ENCODE measurements around the gene KRT7.

KRT7 gene

DNA sequence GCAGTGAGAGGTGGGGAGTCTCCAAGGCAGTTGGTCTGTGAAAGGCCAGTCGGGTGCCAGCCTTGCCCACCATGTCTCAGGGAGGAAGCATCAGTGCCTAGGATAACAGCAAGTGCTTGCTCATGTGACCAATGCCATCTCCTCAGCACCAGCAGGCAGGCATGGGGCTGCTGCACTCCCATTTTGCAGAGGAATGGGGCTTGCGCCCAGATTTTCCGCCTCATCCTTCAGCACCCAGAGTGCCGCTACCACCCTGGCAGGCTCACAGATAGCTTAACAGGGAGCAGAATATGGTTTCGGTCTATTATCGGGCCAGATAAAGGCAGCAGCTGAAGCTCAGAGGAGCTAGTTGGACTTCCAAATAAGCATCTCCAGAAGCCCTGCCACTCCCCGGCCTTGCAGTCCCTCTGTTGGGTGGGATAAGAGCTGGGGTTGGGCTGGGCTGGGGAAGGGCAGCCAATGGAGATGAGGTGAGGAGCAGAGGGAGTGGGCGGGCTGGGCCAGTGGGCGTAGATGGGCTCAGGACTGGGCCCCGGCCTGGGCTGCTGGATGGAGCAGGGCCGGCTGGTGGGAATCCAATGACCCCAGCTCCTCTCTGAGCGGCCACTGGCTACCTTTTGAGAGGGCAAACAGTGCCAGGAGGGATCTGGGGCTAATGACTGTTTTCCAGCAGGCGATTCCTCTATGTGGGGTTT is 32.8 kb upstream of the KRT7 start:
- DNase-seq: no peak

GRCh38 chr12:52200781-52201450 is 32.1 kb upstream of the KRT7 start:
- DNase-seq: no peak

- no peak for DNase-seq
Measured at GRCh38 chr12:52201451-52201839, 31.6 kb upstream of the KRT7 start.

DNA sequence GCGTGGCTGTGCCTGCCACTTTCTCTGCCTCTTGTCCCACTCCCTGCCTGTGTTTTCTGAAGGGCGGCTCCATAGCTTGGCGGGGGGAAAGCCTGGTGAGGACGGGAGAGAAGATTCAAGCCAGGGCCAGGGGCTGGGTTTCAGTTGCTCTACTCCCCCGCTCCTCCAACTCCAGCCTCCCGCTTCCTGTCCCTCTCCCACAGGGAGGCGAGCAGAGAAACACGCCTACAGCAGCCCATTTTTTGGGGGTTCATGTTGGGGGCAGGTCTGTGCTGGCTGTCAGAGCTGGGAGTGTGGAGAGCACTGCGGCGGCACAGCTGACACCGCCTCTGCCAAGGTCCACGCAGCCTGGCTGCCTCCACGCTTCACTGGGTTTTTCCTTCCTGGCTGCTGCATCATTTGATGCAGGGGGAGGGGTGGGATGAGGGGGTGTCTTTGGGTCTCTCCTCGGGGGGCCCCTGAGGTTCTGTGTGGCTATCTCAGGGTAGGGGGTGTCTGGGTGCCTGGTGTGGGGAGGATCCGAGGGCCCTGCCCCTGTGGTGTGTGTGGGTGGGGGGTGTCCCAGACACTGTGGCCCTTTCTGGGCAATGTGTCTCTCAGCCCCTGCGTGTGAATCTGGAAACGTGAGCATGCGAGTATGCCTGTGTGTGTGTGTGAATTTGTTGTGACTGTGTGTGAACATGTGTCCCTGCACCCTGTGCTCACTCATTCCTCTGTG is 30.5 kb upstream of the KRT7 start:
- no peak for DNase-seq

DNA sequence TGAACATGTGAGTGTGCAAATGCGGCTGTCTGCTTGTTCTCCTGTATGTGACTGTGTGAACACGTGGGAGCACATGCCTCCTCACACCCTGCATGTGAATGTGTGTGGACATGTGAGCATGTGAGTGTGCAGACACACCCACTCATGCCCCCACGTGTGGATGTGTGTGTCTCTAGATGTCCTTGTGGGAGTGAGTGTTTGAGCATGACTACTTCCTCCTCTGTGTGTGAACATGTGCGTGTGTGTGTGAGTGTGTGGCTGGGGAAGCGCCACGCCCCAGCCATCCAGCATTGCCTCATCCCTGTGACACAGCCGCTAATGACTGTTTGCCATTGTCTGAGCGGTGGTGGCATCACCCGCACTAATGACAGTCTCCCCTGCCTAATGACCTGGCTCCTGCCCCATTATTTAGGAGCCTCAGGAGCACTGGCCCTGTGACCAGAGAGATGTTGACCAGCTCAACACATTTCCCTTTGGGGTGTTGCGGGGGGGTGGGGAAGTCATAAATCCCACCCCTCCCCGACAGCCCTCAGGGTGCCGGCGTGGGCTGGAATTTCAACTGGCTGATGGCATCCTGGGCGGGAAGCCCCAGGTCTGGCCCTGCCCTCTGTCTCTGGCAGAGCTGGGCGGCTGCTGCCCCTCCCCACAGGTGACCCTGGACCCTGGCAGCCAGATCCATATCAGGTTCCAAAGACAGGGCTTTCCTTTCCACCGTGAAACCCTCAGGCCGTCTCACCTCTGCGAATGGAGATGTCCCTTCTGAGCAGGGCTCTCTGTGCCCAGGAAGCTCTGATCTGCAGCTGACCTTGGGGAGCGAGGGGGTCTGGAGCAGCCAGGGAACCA is 29.7 kb upstream of the KRT7 start:
- DNase-seq: peak; percentile 40

- no peak for DNase-seq
Measured at GRCh38 chr12:52204095-52204930, 28.7 kb upstream of the KRT7 start.

GRCh38 chr12:52204931-52205505 is 28.0 kb upstream of the KRT7 start:
- DNase-seq: no peak

DNA sequence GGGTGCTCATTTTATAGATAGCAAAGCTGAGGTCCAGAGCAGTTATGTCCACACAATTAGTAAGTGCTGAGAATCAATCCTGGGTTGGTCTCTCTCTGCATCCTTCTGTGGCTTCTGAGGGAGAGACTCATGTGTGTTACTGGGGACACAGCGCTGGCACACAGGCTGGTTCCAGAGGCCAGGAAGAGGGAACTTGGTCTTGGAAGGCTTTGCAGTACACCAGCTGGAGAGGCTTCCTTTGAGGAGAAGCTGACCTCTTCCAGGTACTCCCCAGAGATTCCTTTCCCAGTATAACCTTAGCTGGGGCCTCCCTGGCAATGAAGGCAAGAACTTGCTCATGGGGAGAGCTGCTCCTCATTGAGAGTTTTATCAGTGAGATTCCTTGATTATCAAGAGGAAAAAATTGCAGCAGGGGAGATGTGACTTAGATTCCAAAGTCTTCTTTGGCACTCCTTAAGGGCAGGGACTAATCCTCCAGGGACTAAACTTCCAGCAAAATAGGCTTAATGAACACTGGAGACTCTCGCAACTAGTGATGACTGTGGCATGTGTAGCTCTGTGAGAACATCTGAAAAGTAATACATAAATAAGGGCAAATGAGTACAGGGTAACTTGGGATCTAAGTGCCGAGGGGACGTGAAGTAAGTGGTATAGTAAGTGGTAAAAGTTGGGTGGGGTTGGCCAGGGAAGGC is 27.3 kb upstream of the KRT7 start:
- no peak for DNase-seq

DNA sequence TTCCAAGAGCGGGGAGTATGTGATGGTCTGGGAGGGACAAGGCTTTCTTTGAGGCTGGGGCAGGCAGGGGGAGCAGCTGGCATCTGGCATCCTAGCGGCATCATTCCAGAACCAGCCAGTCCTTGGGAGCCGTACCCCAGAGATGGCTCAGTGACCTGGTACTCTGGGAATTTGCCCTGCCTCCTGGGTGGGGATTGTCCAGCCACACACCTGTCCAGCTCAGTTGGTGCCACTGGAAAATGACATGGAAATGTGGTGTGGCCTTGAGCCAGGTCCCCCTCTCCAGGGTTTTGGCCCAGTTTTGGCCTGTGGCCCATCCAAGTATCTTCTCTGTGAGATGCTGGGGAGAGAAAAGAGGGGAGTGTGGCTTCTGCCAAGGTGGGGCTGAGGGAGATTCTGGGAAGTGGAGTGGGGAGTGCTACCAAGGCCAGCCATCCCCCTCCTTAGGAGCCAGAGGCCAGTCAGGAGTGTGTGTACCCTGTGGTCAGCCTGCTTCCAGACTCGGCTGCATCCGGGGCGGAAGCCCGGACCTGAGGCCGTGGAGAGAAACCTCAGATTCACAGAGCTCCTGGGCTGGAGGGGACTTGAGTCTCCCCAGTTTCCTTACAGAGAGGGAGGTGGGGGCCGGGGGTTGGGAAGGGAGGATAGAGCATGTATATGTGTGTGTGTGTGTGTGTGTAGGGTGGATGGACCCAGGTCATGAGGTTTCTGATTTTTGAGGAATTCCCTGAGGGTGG is 26.6 kb upstream of the KRT7 start:
- no peak for DNase-seq

- DNase-seq: no peak
Measured at GRCh38 chr12:52207106-52207505, 25.9 kb upstream of the KRT7 start.

- no peak for DNase-seq
Measured at GRCh38 chr12:52207895-52208294, 25.1 kb upstream of the KRT7 start.

DNA sequence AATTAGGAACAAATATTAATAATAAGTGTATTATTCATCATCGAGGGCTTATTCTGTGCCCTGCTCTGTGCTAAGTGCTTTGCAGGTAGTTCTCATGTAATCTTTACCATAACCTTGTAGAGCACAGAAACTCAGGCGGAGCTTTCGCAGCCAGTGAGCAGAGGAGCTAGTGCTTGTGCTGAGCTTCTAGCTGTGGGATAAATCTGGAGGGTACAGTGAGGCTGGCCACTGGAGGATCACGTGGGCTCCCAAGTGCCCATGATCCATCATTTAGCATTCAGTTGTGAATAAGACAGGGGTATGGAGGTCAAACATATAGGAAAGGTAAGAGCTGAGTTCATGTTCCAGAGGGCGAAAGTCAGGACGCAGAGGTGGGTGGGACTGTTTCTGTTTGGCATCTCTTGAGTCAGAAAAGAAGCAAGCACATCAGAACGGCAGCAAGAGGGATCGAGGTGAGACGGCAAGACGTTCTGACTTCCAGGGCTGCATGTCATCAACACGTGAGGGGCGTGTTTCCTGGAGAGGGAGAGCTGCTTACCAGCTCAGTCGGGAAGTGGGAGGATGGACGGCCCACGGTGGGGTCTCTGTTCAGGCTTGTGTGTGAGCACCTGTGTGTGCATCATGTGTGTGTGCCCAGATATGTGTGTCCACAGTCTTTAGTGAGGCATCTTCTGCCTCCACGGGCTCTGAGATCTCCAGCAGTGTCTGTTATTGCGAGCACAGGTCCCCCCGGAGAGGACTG is 24.4 kb upstream of the KRT7 start:
- no peak for DNase-seq

- no peak for DNase-seq
Measured at GRCh38 chr12:52209321-52209720, 23.7 kb upstream of the KRT7 start.

DNA sequence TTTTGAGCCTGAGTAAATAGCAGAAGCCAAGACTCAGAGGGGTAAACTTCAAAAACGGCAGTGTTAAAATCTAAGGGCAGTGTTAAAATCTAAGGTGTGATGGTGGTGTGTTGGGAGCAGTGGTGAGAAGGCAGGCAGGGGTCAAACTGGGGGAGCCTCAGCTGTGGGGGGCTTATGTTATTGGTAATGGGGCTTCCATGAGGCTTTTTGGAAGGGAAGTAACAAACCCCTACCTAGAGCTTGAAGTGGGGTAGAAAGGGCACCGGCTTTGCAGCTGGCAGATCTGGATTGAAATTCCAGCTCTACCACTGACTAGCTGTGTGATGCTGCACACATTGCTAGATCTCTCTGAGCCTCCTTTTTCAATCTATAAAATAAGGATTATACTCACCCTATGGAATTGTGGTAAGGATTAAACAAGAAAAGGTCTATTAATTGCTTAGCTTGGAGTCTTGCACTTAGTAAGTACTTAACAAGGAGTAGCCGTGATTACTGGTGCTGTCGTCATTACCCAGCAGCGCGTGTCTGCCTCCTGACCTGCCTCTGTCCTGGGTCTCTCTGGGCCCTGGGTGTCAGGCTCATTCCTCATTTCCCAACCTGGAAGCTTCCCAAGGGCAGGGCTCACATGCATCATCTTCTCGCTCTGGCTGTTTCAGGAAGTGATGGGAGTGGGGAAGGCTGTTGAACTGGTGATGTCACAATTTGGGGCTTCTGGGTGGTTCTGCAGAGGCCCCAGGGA is 22.7 kb upstream of the KRT7 start:
- DNase-seq: no peak

DNA sequence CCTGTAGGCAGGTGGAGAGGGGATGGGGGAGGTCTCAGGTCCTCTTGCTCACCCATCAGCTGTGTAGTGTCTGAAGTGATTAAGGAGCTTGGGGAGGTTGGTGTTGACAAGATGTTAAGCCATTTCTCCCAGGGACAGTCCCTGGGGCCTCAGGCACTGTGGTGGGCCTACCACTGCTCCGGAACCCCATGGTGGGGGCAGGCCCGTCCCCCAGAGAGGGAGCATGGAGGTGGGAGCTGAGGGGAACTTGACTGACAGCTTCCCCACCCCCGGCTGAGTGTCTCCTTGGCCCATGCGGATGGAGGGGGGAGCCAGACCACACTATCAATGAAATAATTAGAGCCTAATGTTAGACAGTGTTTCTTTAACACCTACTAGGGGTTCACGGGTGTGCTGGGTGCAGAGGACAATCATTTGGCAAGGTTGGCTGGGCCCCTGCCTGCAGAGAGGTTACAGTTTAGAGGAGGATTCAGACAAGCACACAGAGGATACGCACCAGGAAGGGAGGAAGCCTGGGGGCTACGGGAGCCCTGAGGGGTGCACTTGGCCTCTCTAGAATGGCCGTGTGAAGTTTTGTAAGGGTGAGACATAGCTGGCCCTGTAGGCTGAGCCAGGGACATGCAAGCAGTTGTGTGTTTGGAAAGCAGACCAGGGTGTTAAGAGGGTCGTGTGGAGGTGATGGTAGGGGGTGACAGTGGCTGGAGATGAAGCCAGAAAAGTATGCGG is 22.0 kb upstream of the KRT7 start:
- no peak for DNase-seq

GRCh38 chr12:52211716-52212585 is 21.1 kb upstream of the KRT7 start:
- DNase-seq: no peak

Measured in CD4-positive, alpha-beta T cell treated with Interleukin-21 for 1 hour (primary cell).